BE2C (cell line): ENCODE results near the gene NSMCE1.

Experiments
- DNase-seq: peaks from one replicate; pipeline ENCODE4 v3.0.0-alpha.2; 2020
- H3K27me3 ChIP-seq: fragments of 250-450 bp; sonication (Bioruptor Pico); 2 replicates; pipeline ENCODE4 v1.5.1; 2020; ENCODE audit warnings: mild to moderate bottlenecking
- H3K36me3 ChIP-seq: fragments of 250-450 bp; sonication (Bioruptor Pico); 2 replicates; pipeline ENCODE4 v1.5.1; 2020; ENCODE audit warnings: mild to moderate bottlenecking
- H3K4me1 ChIP-seq: fragments of 250-450 bp; sonication (Bioruptor Pico); 2 replicates; pipeline ENCODE4 v1.5.1; 2020
- H3K4me3 ChIP-seq: 2 replicates; pipeline ENCODE4 v1.5.1; 2011; ENCODE audit warnings: low read depth, low read length
- H3K9me3 ChIP-seq: fragments of 250-450 bp; sonication (Bioruptor Pico); 2 replicates; pipeline ENCODE4 v1.5.1; 2020
- CTCF ChIP-seq: IDR thresholded peaks from 2 replicates; pipeline ENCODE4 v1.5.1; 2012; ENCODE audit warnings: mild to moderate bottlenecking, low read depth, low read length

The NSMCE1 gene

GRCh38 chr16:27224271-27224737, 44.3 kb downstream of the NSMCE1 start:
- Histone ChIP-seq H3K9me3 (no peaks in the 10 kb centered on the region), H3K36me3 (no peaks in the 10 kb centered on the region; the same call in 1 of the 2 replicates), H3K4me3 (no peak overlapping the region), H3K27me3 (no peaks in the 10 kb centered on the region), H3K4me1 (peaks cover 10% of the 10 kb centered on the region; the same call in 1 of the 2 replicates)
- DNase-seq: no peak
- TF ChIP-seq CTCF: no peak

- no peaks in the 10 kb centered on the region for H3K9me3 ChIP-seq
- peaks cover 4% of the 10 kb centered on the region; the same call in 1 of the 2 replicates for H3K4me1 ChIP-seq
- no peak overlapping the region for H3K4me3 ChIP-seq
- no peak for TF ChIP-seq CTCF
- no peak for DNase-seq
- no peaks in the 10 kb centered on the region; the same call in 1 of the 2 replicates for H3K36me3 ChIP-seq
- no peaks in the 10 kb centered on the region for H3K27me3 ChIP-seq
Observed at GRCh38 chr16:27223701-27224100, 44.9 kb downstream of the NSMCE1 start.

GRCh38 chr16:27223226-27223610, 45.4 kb downstream of the NSMCE1 start:
- Histone ChIP-seq H3K36me3 (no peaks in the 10 kb centered on the region; the same call in 1 of the 2 replicates), H3K4me3 (no peak overlapping the region), H3K27me3 (no peaks in the 10 kb centered on the region), H3K9me3 (no peaks in the 10 kb centered on the region), H3K4me1 (peaks cover 4% of the 10 kb centered on the region; the same call in 1 of the 2 replicates)
- peak; percentile 11; the same call in 1 of the 2 replicates for TF ChIP-seq CTCF
- no peak for DNase-seq

- Histone ChIP-seq H3K4me3 (no peak overlapping the region), H3K36me3 (no peaks in the 10 kb centered on the region; the same call in 1 of the 2 replicates), H3K4me1 (peaks cover 4% of the 10 kb centered on the region; the same call in 1 of the 2 replicates), H3K27me3 (no peaks in the 10 kb centered on the region), H3K9me3 (no peaks in the 10 kb centered on the region)
- no peak for TF ChIP-seq CTCF
- DNase-seq: peak; percentile 31
Observed at GRCh38 chr16:27222249-27223225, 46.0 kb downstream of the NSMCE1 start.

- H3K36me3 ChIP-seq: no peaks in the 10 kb centered on the region; the same call in 1 of the 2 replicates
- H3K4me3 ChIP-seq: no peak overlapping the region
- no peaks in the 10 kb centered on the region for H3K27me3 ChIP-seq
- no peak for DNase-seq
- H3K4me1 ChIP-seq: peaks cover 4% of the 10 kb centered on the region; the same call in 1 of the 2 replicates
- TF ChIP-seq CTCF: no peak
- H3K9me3 ChIP-seq: no peaks in the 10 kb centered on the region
Observed at GRCh38 chr16:27221576-27222248, 46.9 kb downstream of the NSMCE1 start.
